AG09309 (cell line): ENCODE measurements around the gene COX5A.

Experiments used
- DNase-seq: peaks from one replicate; pipeline ENCODE4 v3.0.0-alpha.2; 2010; ENCODE audit warnings: low read depth
- H3K4me3 ChIP-seq: 2 replicates; pipeline ENCODE4 v1.5.1; 2011; ENCODE audit warnings: mild to moderate bottlenecking, low read depth, low read length, moderate library complexity; ENCODE audit not compliant: control insufficient read depth
- TF ChIP-seq, protein P1 (sequence below): IDR thresholded peaks from 2 replicates; pipeline ENCODE4 v1.5.1; 2011; ENCODE audit warnings: mild to moderate bottlenecking, low read depth, low read length, inconsistent platforms; ENCODE audit not compliant: insufficient read depth, control insufficient read depth; ENCODE audit errors: missing control alignments

The COX5A gene

DNA sequence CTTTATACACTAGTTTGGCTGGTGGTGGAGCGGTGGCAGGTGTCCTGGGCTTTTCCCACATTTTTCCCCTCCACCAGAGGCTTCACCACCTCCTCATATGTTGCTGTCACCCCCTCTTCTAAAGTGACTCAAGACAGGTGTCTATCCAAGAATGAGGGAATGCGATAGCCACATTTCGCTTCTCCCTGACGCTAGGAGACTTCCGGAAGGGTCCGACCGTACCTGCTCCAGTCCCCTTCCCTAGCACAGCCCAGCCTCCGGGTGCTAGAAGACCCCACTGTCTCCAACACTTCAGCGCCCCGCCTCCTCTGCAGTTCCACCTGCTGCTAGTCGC, 65.2 kb downstream of the COX5A start:
- peak overlapping the region; percentile 91 for H3K4me3 ChIP-seq
- DNase-seq, result no peak
- TF ChIP-seq, protein P1, sequence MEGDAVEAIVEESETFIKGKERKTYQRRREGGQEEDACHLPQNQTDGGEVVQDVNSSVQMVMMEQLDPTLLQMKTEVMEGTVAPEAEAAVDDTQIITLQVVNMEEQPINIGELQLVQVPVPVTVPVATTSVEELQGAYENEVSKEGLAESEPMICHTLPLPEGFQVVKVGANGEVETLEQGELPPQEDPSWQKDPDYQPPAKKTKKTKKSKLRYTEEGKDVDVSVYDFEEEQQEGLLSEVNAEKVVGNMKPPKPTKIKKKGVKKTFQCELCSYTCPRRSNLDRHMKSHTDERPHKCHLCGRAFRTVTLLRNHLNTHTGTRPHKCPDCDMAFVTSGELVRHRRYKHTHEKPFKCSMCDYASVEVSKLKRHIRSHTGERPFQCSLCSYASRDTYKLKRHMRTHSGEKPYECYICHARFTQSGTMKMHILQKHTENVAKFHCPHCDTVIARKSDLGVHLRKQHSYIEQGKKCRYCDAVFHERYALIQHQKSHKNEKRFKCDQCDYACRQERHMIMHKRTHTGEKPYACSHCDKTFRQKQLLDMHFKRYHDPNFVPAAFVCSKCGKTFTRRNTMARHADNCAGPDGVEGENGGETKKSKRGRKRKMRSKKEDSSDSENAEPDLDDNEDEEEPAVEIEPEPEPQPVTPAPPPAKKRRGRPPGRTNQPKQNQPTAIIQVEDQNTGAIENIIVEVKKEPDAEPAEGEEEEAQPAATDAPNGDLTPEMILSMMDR, result no peak

DNA sequence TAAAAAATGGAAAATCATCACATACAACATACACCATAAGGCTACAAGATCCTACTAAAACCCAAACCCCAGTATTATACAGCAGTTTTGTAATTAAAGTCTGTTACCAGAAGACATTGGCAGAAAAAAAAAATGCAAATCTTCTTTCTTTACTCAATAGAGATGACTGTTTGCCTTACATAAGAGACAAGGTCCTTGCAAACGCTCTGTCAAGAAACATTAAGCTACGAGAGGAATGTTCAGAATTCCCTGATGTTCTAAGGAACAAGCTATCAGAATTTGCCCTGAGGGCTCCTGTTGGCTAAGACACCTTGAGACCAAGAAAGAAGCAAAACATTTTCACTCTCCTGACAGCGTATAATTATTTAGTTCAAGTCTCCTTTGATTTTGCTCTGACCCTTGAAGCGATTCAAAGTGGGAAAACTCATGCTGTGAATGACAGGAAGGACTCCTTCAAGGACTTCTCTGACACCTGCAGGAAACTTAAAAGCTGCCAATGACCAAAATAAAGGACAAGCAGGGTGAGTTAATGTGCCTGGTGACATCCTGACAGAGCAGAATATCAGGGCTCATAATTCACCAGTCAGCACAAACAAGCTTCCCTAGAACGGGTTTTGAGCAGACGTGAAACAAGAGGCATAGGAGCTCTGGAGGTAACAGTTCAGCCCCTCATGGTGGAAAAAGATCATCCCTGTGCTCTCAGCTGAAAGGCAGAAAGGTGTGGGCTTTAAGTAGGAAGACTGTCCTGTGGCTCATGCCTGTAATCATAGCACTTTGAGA, 67.2 kb downstream of the COX5A start:
- H3K4me3 ChIP-seq, result no peak overlapping the region
- TF ChIP-seq, protein P1, result no peak
- DNase-seq, result no peak
